PC-3 (cell line): ENCODE data around the gene RFX1. TPM values are rescaled to one million over a fixed set of nuclear protein-coding genes. Genes with fewer than 3 reads are reported as not detected.

Experiments used
- ATAC-seq: fragments of 200-7000 bp; cut with Tn5 transposase; 2 replicates; pipeline ENCODE4 v1.9.1; 2020; ENCODE audit warnings: mild to moderate bottlenecking, moderate library complexity
- BruUV-seq: library from RNA; stranded (reverse); fragments of 400-500 nt; replicated peaks from 2 replicates; lab custom pipeline; 2021; lab: Mats Ljungman, UMichigan
- CTCF ChIA-PET: fragments of 300-600 bp; sonication (Branson Sonifier 250); formaldehyde crosslinking; loops from one replicate; lab custom pipeline; 2022; ENCODE audit warnings: antibody characterized with exemption; lab: Charles Lee
- POLR2A ChIA-PET: fragments of 300-600 bp; sonication (Branson Sonifier 250); formaldehyde crosslinking; loops from one replicate; lab custom pipeline; 2022; ENCODE audit warnings: antibody characterized with exemption; ENCODE audit not compliant: unreplicated experiment; lab: Charles Lee
- DNase-seq: peaks from one replicate; pipeline ENCODE4 v3.0.0-alpha.2; 2015
- H2AFZ ChIP-seq: fragments of 300-600 bp; sonication (generic); 2 replicates; pipeline ENCODE4 v1.6.0; 2016; ENCODE audit warnings: antibody characterized with exemption, low read length
- H3F3A ChIP-seq: fragments of 300-600 bp; sonication (generic); one replicate; pipeline ENCODE4 v1.6.0; 2017; ENCODE audit warnings: antibody characterized with exemption, low read length, control low read depth, mild to moderate bottlenecking; ENCODE audit not compliant: unreplicated experiment
- H3K27ac ChIP-seq: fragments of 300-600 bp; sonication (generic); 2 replicates; pipeline ENCODE4 v1.5.1; 2016; ENCODE audit warnings: mild to moderate bottlenecking, low read length
- H3K27me3 ChIP-seq: fragments of 300-600 bp; sonication (generic); 2 replicates; pipeline ENCODE4 v1.6.1; 2016; ENCODE audit warnings: low read length, mixed read lengths
- H3K36me3 ChIP-seq: fragments of 300-600 bp; sonication (generic); 2 replicates; pipeline ENCODE4 v1.6.1; 2016; ENCODE audit warnings: low read depth, mixed run types, low read length, mixed read lengths
- H3K4me1 ChIP-seq: fragments of 300-600 bp; sonication (generic); 2 replicates; pipeline ENCODE4 v1.5.1; 2016; ENCODE audit warnings: low read length; ENCODE audit not compliant: insufficient read depth
- H3K4me2 ChIP-seq: fragments of 300-600 bp; sonication (generic); 2 replicates; pipeline ENCODE4 v1.6.0; 2016; ENCODE audit warnings: low read length
- H3K4me3 ChIP-seq: fragments of 300-600 bp; sonication (generic); 2 replicates; pipeline ENCODE4 v1.5.1; 2016; ENCODE audit warnings: mild to moderate bottlenecking, low read length, mixed read lengths
- H3K79me2 ChIP-seq: fragments of 300-600 bp; sonication (generic); 2 replicates; pipeline ENCODE4 v1.6.1; 2017; ENCODE audit warnings: low read length, mixed read lengths
- H3K9ac ChIP-seq: fragments of 300-600 bp; sonication (generic); 2 replicates; pipeline ENCODE4 v1.6.0; 2016; ENCODE audit warnings: mild to moderate bottlenecking, low read length
- H3K9me2 ChIP-seq: fragments of 300-600 bp; sonication (generic); replicated peaks from 2 replicates; pipeline ENCODE4 v1.6.1; 2016; ENCODE audit warnings: mixed run types, low read length, mixed read lengths
- H3K9me3 ChIP-seq: fragments of 300-600 bp; sonication (generic); 2 replicates; pipeline ENCODE4 v1.6.1; 2016; ENCODE audit warnings: low read length, mixed read lengths
- H4K20me1 ChIP-seq: fragments of 300-600 bp; sonication (generic); 2 replicates; pipeline ENCODE4 v1.6.1; 2016; ENCODE audit warnings: low read length, mixed read lengths
- CTCF ChIP-seq: fragments of 300-600 bp; sonication (generic); conservative IDR thresholded peaks from 2 replicates; pipeline ENCODE4 v1.5.1; 2017; ENCODE audit warnings: antibody characterized with exemption, low read depth, mild to moderate bottlenecking, low read length
- EZH2 ChIP-seq: fragments of 300-600 bp; sonication (generic); IDR thresholded peaks from one replicate; pipeline ENCODE4 v1.6.1; 2017; ENCODE audit warnings: antibody characterized with exemption, mild to moderate bottlenecking, low read length; ENCODE audit not compliant: unreplicated experiment
- EZH2phosphoT487 ChIP-seq: fragments of 300-600 bp; sonication (generic); IDR thresholded peaks from 2 replicates; pipeline ENCODE4 v1.6.1; 2018; ENCODE audit warnings: mild to moderate bottlenecking, antibody characterized with exemption, low read length, borderline replicate concordance
- intact Hi-C: fragments of 100-400 bp; cut with micrococcal nuclease; formaldehyde crosslinking; loops from 2 replicates; pipeline ENCODE4 v1.9.0; 2023
- total RNA-seq: library from RNA; depleted of rRNA; stranded (reverse); fragments of >200 nt; gene quantifications from 2 replicates; pipeline ENCODE4 v1.2.3, GENCODE V29; 2014

RFX1 gene
- total RNA-seq, 1 experiment from 2014 or later: 7.5 TPM

GRCh38 chr19:14002571-14003250, 3.4 kb downstream of the RFX1 start:
- no peak overlapping the region for H3K4me2 ChIP-seq
- no peaks in the 10 kb centered on the region for H3K27me3 ChIP-seq
- H3K36me3 ChIP-seq: peaks cover 17% of the 10 kb centered on the region
- peaks cover 8% of the 10 kb centered on the region; the same call in 1 of the 2 replicates for H3K4me1 ChIP-seq
- CTCF ChIA-PET: no interaction called here
- ATAC-seq (no peak), DNase-seq (no peak)
- no peak overlapping the region for H3K27ac ChIP-seq
- peaks cover 39% of the 10 kb centered on the region for H3K79me2 ChIP-seq
- no peak overlapping the region for H2AFZ ChIP-seq
- H3K9me3 ChIP-seq: peaks cover 6% of the 10 kb centered on the region; the same call in 1 of the 2 replicates
- no peak overlapping the region for H3K9ac ChIP-seq
- no peak for TF ChIP-seq CTCF
- TF ChIP-seq EZH2: no peak
- no peak for TF ChIP-seq EZH2phosphoT487
- no peaks in the 10 kb centered on the region for H3K9me2 ChIP-seq
- no peaks in the 10 kb centered on the region for H4K20me1 ChIP-seq
- POLR2A ChIA-PET: no interaction called here
- no TSS peak for BruUV-seq
- intact Hi-C loops: no loop called here
- no peak overlapping the region for H3K4me3 ChIP-seq
- peaks cover 7% of the 10 kb centered on the region for H3F3A ChIP-seq

DNA sequence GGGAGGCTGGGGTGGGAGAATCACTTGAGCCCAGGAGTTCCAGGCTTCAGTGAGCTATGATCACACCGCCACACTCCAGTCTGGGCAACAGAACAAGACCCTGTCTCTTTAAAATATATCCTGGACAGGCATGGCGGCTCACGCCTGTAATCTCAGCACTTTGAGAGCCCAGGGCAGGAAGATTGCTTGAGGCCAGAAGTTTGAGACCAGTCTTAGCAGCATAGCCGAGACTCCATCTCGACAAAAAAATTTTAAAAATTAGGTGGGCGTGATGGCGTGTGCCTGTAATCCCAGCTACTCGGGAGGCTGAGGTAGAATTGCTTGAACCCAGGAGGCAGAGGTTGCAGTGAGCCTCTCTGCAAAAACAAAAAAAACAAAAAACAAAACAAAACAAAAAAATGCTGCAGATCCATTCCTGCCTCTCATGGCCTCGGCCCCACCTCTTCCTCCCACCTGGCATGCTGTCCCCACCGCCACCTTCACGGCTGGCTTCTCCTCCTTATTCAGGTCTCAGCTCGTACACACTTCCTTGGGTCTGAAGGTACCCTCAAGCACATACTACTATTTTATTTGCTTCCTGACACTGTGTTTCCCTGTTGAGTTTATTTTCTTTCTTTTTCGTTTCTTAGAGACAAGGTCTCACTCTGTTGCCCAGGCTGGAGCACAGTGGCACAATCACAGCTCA, 5.3 kb downstream of the RFX1 start:
- H3K9ac ChIP-seq: no peak overlapping the region
- no peak overlapping the region for H3K4me2 ChIP-seq
- intact Hi-C loops: no loop called here
- H4K20me1 ChIP-seq: no peaks in the 10 kb centered on the region
- BruUV-seq: no TSS peak
- H3K79me2 ChIP-seq: peaks cover 39% of the 10 kb centered on the region
- H2AFZ ChIP-seq: no peak overlapping the region
- 0 out of 2 replicates have a peak, but pooled peaks cover 5% of the 10 kb centered on the region for H3K4me1 ChIP-seq
- no peak overlapping the region for H3K27ac ChIP-seq
- H3K4me3 ChIP-seq: no peak overlapping the region
- peaks cover 17% of the 10 kb centered on the region for H3K36me3 ChIP-seq
- H3K9me3 ChIP-seq: peaks cover 6% of the 10 kb centered on the region; the same call in 1 of the 2 replicates
- CTCF ChIA-PET: no interaction called here
- ATAC-seq (no peak), DNase-seq (no peak)
- POLR2A ChIA-PET: no interaction called here
- peaks cover 7% of the 10 kb centered on the region for H3F3A ChIP-seq
- no peak for TF ChIP-seq CTCF
- TF ChIP-seq EZH2: no peak
- TF ChIP-seq EZH2phosphoT487: no peak
- H3K9me2 ChIP-seq: no peaks in the 10 kb centered on the region
- no peaks in the 10 kb centered on the region for H3K27me3 ChIP-seq

GRCh38 chr19:13999085-13999484, 7.0 kb downstream of the RFX1 start:
- no peak for ATAC-seq
- Histone ChIP-seq H4K20me1 (no peaks in the 10 kb centered on the region), H3K9me2 (no peaks in the 10 kb centered on the region), H3K79me2 (peaks cover 25% of the 10 kb centered on the region), H3K27ac (no peak overlapping the region), H3K4me1 (no peaks in the 10 kb centered on the region), H3K9ac (no peak overlapping the region), H3K27me3 (no peaks in the 10 kb centered on the region), H3F3A (no peaks in the 10 kb centered on the region), H2AFZ (no peak overlapping the region), H3K9me3 (peaks cover 6% of the 10 kb centered on the region; the same call in 1 of the 2 replicates), H3K36me3 (peaks cover 17% of the 10 kb centered on the region), H3K4me2 (no peak overlapping the region), H3K4me3 (no peak overlapping the region)
- DNase-seq: no peak
- intact Hi-C loops: no loop called here
- CTCF ChIA-PET: no interaction called here
- TF ChIP-seq EZH2: no peak
- TF ChIP-seq CTCF: no peak
- no peak for TF ChIP-seq EZH2phosphoT487
- BruUV-seq: no TSS peak
- POLR2A ChIA-PET: no interaction called here
